A673 (cell line): ENCODE measurements around the gene ANKHD1. TPM values are rescaled to one million over a fixed set of nuclear protein-coding genes. Genes with fewer than 3 reads are reported as not detected.
A peak's percentile ranks its signal among the peaks of the same experiment; 100 is the strongest.

Source experiments
- BruUV-seq: library from RNA; stranded (reverse); fragments of 400-500 nt; replicated peaks from 2 replicates; lab custom pipeline; 2021; lab: Mats Ljungman, UMichigan
- CTCF ChIA-PET: fragments of 300-600 bp; sonication (Branson Sonifier 250); formaldehyde crosslinking; loops from one replicate; lab custom pipeline; 2022; ENCODE audit warnings: antibody characterized with exemption; lab: Charles Lee
- POLR2A ChIA-PET: fragments of 300-600 bp; sonication (Branson Sonifier 250); formaldehyde crosslinking; loops from one replicate; lab custom pipeline; 2022; ENCODE audit warnings: antibody characterized with exemption; ENCODE audit not compliant: low non-redundant PET; lab: Charles Lee
- DNase-seq: peaks from one replicate; pipeline ENCODE4 v3.0.0-alpha.2; 2015; ENCODE audit warnings: low spot score
- H3K27ac ChIP-seq: fragments of 200-600 bp; sonication (generic); 2 replicates; pipeline ENCODE4 v1.5.1; 2016; ENCODE audit warnings: mixed run types, low read depth, mild to moderate bottlenecking, mixed read lengths, antibody characterized with exemption, low read length; ENCODE audit not compliant: poor library complexity, severe bottlenecking
- H3K27me3 ChIP-seq: fragments of 200-600 bp; sonication (generic); replicated peaks from 2 replicates; pipeline ENCODE4 v1.6.1; 2017; ENCODE audit warnings: mixed run types, low read depth, mild to moderate bottlenecking, mixed read lengths, antibody characterized with exemption, low read length; ENCODE audit not compliant: insufficient read depth, poor library complexity
- H3K36me3 ChIP-seq: fragments of 200-600 bp; sonication (generic); 2 replicates; pipeline ENCODE4 v1.6.1; 2016; ENCODE audit warnings: mixed run types, mild to moderate bottlenecking, mixed read lengths, antibody characterized with exemption, low read length; ENCODE audit not compliant: insufficient read depth, poor library complexity, severe bottlenecking
- H3K4me1 ChIP-seq: fragments of 200-600 bp; sonication (generic); 2 replicates; pipeline ENCODE4 v1.6.1; 2017; ENCODE audit warnings: mixed run types, mild to moderate bottlenecking, mixed read lengths, antibody characterized with exemption, low read length; ENCODE audit not compliant: insufficient read depth, poor library complexity, severe bottlenecking
- H3K4me3 ChIP-seq: fragments of 200-600 bp; sonication (generic); 2 replicates; pipeline ENCODE4 v1.5.1; 2016; ENCODE audit warnings: low read depth, mixed run types, mild to moderate bottlenecking, mixed read lengths, low read length; ENCODE audit not compliant: poor library complexity, severe bottlenecking
- H3K9me3 ChIP-seq: fragments of 200-600 bp; sonication (generic); 2 replicates; pipeline ENCODE4 v1.6.1; 2016; ENCODE audit warnings: mixed run types, low read depth, mild to moderate bottlenecking, mixed read lengths, antibody characterized with exemption, low read length; ENCODE audit not compliant: poor library complexity, severe bottlenecking
- CTCF ChIP-seq: fragments of 300-800, 200-600 bp; sonication (generic); conservative IDR thresholded peaks from 2 replicates; pipeline ENCODE4 v1.5.1; 2017; ENCODE audit warnings: low read depth, mild to moderate bottlenecking, antibody characterized with exemption, low read length, moderate library complexity, mixed read lengths
- EZH2 ChIP-seq: fragments of 200-600 bp; sonication (generic); IDR thresholded peaks from 2 replicates; pipeline ENCODE4 v1.6.1; 2017; ENCODE audit warnings: borderline replicate concordance, low read depth, mild to moderate bottlenecking, mixed read lengths, antibody characterized with exemption, low read length; ENCODE audit not compliant: poor library complexity, severe bottlenecking
- intact Hi-C: fragments of 100-400 bp; cut with micrococcal nuclease; formaldehyde crosslinking; loops from one replicate; pipeline ENCODE4 v1.10.0; 2022; ENCODE audit not compliant: unreplicated experiment
- total RNA-seq: library from RNA; stranded (reverse); gene quantifications from 2 replicates; pipeline ENCODE4 v1.2.3, GENCODE V29; 2021

The ANKHD1 gene
- total RNA-seq, 1 experiment from 2014 or later = 169 TPM

- intact Hi-C loops = loop anchor here (5.0 kb wide), 1 partner anchor 264 kb away; the partner anchor contains the start of gene TMCO6
- Histone ChIP-seq H3K27ac (peak overlapping the region; percentile 42), H3K4me1 (peaks cover 3% of the 10 kb centered on the region), H3K27me3 (no peaks in the 10 kb centered on the region), H3K4me3 (no peak overlapping the region), H3K9me3 (no peaks in the 10 kb centered on the region), H3K36me3 (no peaks in the 10 kb centered on the region)
- peak; percentile 90 for DNase-seq
- no TSS peak for BruUV-seq
- TF ChIP-seq CTCF (peak; percentile 80), EZH2 (no peak)
- ChIA-PET POLR2A (no interaction called here), CTCF (interaction anchor here (0.6 to 1.5 kb wide), 12 partner anchors 10 to 348 kb away, joined by 3 to 8 read pairs (median 4); partner anchors contain the start of gene ANKHD1)
Measured at GRCh38 chr5:140372971-140373487, 28.6 kb upstream of the ANKHD1 start.

- Histone ChIP-seq H3K4me3 (no peak overlapping the region), H3K27ac (no peak overlapping the region), H3K4me1 (no peaks in the 10 kb centered on the region), H3K36me3 (no peaks in the 10 kb centered on the region), H3K27me3 (no peaks in the 10 kb centered on the region), H3K9me3 (no peaks in the 10 kb centered on the region)
- BruUV-seq = no TSS peak
- DNase-seq = no peak
- intact Hi-C loops = no loop called here
- ChIA-PET POLR2A (interaction anchor here (0.6 to 0.7 kb wide), 2 partner anchors 54 to 278 kb away, joined by 4 read pairs; no protein-coding TSS in a partner anchor), CTCF (no interaction called here)
- TF ChIP-seq EZH2 (no peak), CTCF (no peak)
Measured at GRCh38 chr5:140381351-140381750, 20.3 kb upstream of the ANKHD1 start.

- Histone ChIP-seq H3K27me3 (no peaks in the 10 kb centered on the region), H3K4me1 (no peaks in the 10 kb centered on the region), H3K27ac (no peak overlapping the region), H3K36me3 (no peaks in the 10 kb centered on the region), H3K4me3 (no peak overlapping the region), H3K9me3 (no peaks in the 10 kb centered on the region)
- ChIA-PET POLR2A (no interaction called here), CTCF (interaction anchor here (1.0 kb wide), 1 partner anchor 19 kb away, joined by 3 read pairs; no protein-coding TSS in a partner anchor)
- DNase-seq = no peak
- no peak for TF ChIP-seq EZH2
- TF ChIP-seq CTCF = no peak
- no TSS peak for BruUV-seq
- intact Hi-C loops = no loop called here
Measured at GRCh38 chr5:140381972-140382371, 19.7 kb upstream of the ANKHD1 start.
